Activated naive CD4-positive, alpha-beta T cell treated with anti-CD3 and anti-CD28 coated beads, Interleukin-2, amount 10 ng/mL, durations not matched to agents 7 days and 5 days (primary cell): ENCODE data around the gene YEATS2.

Experiments used
- CTCF ChIA-PET: fragments of 350-600 bp; sonication (Branson Sonifier 250); formaldehyde crosslinking; loops from one replicate; lab custom pipeline; 2021; ENCODE audit warnings: antibody characterized with exemption; lab: Charles Lee
- DNase-seq: peaks from one replicate; pipeline ENCODE4 v3.0.0-alpha.2; 2020
- H3K27ac Mint-ChIP-seq: one replicate; pipeline ENCODE4 v1.8.0; 2021; ENCODE audit warnings: mild to moderate bottlenecking, moderate library complexity, mixed read lengths
- H3K27me3 Mint-ChIP-seq: one replicate; pipeline ENCODE4 v1.8.0; 2021; ENCODE audit warnings: mild to moderate bottlenecking, mixed read lengths
- H3K36me3 Mint-ChIP-seq: one replicate; pipeline ENCODE4 v1.8.0; 2021; ENCODE audit warnings: mixed read lengths
- H3K4me1 Mint-ChIP-seq: one replicate; pipeline ENCODE4 v1.8.0; 2021; ENCODE audit warnings: mixed read lengths
- H3K4me3 Mint-ChIP-seq: one replicate; pipeline ENCODE4 v1.8.0; 2021; ENCODE audit warnings: mild to moderate bottlenecking, moderate library complexity, mixed read lengths
- H3K9me3 Mint-ChIP-seq: one replicate; pipeline ENCODE4 v1.8.0; 2021; ENCODE audit warnings: mixed read lengths

Gene YEATS2

GRCh38 chr3:183829466-183829865 is 131.9 kb downstream of the YEATS2 start:
- Mint-ChIP-seq H3K36me3 (peaks cover 4% of the 10 kb centered on the region), H3K4me1 (peaks cover 6% of the 10 kb centered on the region), H3K4me3 (no peak overlapping the region), H3K27me3 (peaks cover 11% of the 10 kb centered on the region), H3K9me3 (no peaks in the 10 kb centered on the region), H3K27ac (no peak overlapping the region)
- no peak for DNase-seq
- CTCF ChIA-PET = no interaction called here

- peaks cover 4% of the 10 kb centered on the region for H3K36me3 Mint-ChIP-seq
- CTCF ChIA-PET = no interaction called here
- no peak overlapping the region for H3K4me3 Mint-ChIP-seq
- no peak overlapping the region for H3K27ac Mint-ChIP-seq
- peaks cover 8% of the 10 kb centered on the region for H3K27me3 Mint-ChIP-seq
- H3K9me3 Mint-ChIP-seq = no peaks in the 10 kb centered on the region
- peaks cover 5% of the 10 kb centered on the region for H3K4me1 Mint-ChIP-seq
- no peak for DNase-seq
Measured at GRCh38 chr3:183830187-183830586, 132.6 kb downstream of the YEATS2 start.

- Mint-ChIP-seq H3K4me1 (no peaks in the 10 kb centered on the region), H3K36me3 (peaks cover 7% of the 10 kb centered on the region), H3K27ac (no peak overlapping the region), H3K9me3 (no peaks in the 10 kb centered on the region), H3K27me3 (no peaks in the 10 kb centered on the region), H3K4me3 (no peak overlapping the region)
- CTCF ChIA-PET = interaction anchor here (0.8 kb wide), 1 partner anchor 29 kb away, joined by 3 read pairs; no protein-coding TSS in a partner anchor
- DNase-seq = no peak
Measured at GRCh38 chr3:183833516-183833915, 135.9 kb downstream of the YEATS2 start.

GRCh38 chr3:183837390-183837789 is 139.8 kb downstream of the YEATS2 start:
- H3K4me3 Mint-ChIP-seq = no peak overlapping the region
- H3K9me3 Mint-ChIP-seq = no peaks in the 10 kb centered on the region
- no peaks in the 10 kb centered on the region for H3K4me1 Mint-ChIP-seq
- no peaks in the 10 kb centered on the region for H3K27me3 Mint-ChIP-seq
- H3K27ac Mint-ChIP-seq = no peak overlapping the region
- peaks cover 31% of the 10 kb centered on the region for H3K36me3 Mint-ChIP-seq
- CTCF ChIA-PET = no interaction called here
- DNase-seq = no peak

- no peak for DNase-seq
- Mint-ChIP-seq H3K9me3 (no peaks in the 10 kb centered on the region), H3K27me3 (no peaks in the 10 kb centered on the region), H3K27ac (no peak overlapping the region), H3K36me3 (peaks cover 28% of the 10 kb centered on the region), H3K4me3 (no peak overlapping the region), H3K4me1 (no peaks in the 10 kb centered on the region)
- CTCF ChIA-PET = no interaction called here
Measured at GRCh38 chr3:183837894-183838293, 140.3 kb downstream of the YEATS2 start.

- DNase-seq = no peak
- H3K27ac Mint-ChIP-seq = no peak overlapping the region
- no peaks in the 10 kb centered on the region for H3K27me3 Mint-ChIP-seq
- no peaks in the 10 kb centered on the region for H3K4me1 Mint-ChIP-seq
- H3K36me3 Mint-ChIP-seq = peaks cover 32% of the 10 kb centered on the region
- CTCF ChIA-PET = no interaction called here
- no peak overlapping the region for H3K4me3 Mint-ChIP-seq
- no peaks in the 10 kb centered on the region for H3K9me3 Mint-ChIP-seq
Measured at GRCh38 chr3:183839751-183840150, 142.2 kb downstream of the YEATS2 start.

DNA sequence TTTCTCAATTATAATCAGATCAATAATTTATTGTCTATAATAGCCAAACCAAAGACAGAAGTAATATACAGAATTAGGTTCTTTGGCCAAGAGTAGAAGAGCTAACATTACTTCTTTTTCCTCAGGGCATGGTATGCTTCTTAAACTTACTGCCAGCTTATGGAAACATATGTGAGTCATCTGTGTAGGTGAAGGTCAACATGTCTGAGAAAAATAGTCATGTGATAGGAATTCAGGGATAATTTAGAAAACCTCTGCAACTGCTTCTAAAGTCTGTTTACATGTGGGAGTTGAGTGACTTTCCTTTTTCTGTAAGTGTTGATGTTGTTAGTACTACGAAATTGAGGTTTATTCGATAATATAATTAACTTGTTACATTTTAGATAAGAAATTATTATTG is 147.0 kb downstream of the YEATS2 start:
- no peaks in the 10 kb centered on the region for H3K4me1 Mint-ChIP-seq
- H3K27me3 Mint-ChIP-seq = no peaks in the 10 kb centered on the region
- H3K4me3 Mint-ChIP-seq = no peak overlapping the region
- CTCF ChIA-PET = no interaction called here
- H3K9me3 Mint-ChIP-seq = no peaks in the 10 kb centered on the region
- no peak for DNase-seq
- peaks cover 39% of the 10 kb centered on the region for H3K36me3 Mint-ChIP-seq
- no peak overlapping the region for H3K27ac Mint-ChIP-seq

DNA sequence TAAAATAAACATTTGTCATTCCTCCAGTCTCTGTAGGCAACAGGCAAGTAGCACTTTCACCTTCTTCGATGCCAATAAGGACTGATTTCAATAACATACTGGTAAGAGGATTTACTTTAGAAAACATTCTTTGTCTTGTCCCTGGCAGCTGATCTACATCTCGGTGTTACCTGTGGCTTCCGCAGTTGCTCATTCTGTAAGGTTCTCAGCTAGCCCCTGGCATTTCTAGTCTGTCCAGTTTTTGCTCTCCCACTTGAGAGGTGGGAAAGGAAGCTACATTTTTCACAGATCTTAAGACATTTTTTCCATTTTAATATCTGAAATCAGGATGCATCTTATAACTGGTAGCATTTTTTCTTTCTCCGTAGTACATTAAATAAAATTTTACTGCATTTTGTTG is 147.5 kb downstream of the YEATS2 start:
- Mint-ChIP-seq H3K4me3 (no peak overlapping the region), H3K27ac (no peak overlapping the region), H3K4me1 (no peaks in the 10 kb centered on the region), H3K9me3 (no peaks in the 10 kb centered on the region), H3K27me3 (no peaks in the 10 kb centered on the region), H3K36me3 (peaks cover 35% of the 10 kb centered on the region)
- no peak for DNase-seq
- CTCF ChIA-PET = no interaction called here

GRCh38 chr3:183845608-183846288 is 148.2 kb downstream of the YEATS2 start:
- CTCF ChIA-PET = no interaction called here
- no peak overlapping the region for H3K4me3 Mint-ChIP-seq
- no peaks in the 10 kb centered on the region for H3K4me1 Mint-ChIP-seq
- H3K9me3 Mint-ChIP-seq = no peaks in the 10 kb centered on the region
- H3K27me3 Mint-ChIP-seq = no peaks in the 10 kb centered on the region
- peaks cover 36% of the 10 kb centered on the region for H3K36me3 Mint-ChIP-seq
- no peak overlapping the region for H3K27ac Mint-ChIP-seq
- no peak for DNase-seq

DNA sequence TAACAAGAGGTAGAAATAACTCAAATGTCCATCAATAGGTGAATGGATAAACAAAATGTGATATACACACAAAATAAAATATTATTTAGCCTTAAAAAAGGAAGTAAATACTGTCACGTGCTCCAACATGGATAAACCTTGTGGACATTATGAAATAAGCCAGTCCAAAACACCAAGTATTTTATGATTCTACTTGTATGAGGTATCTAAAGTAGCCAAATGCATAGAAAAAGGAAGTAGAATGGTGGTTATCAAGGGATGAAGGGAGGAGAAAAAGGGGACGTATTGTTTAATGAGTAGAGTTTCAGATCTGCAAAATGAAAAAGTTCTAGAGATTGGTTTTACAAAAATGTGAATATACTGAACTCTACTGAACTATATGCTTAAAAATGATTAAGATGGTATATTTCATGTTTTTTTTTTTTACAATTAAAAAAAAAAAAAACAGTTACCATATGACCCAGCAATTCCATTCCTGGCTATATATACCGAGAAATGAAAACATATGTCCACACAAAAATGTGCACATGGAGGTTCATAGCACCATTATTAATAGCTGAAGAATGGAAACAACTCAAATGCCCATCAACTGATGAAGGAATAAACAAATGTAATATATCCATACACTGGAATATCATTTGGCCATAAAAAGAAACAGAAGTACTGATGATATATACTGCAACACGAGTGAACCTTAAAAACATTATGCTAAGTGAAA is 156.9 kb downstream of the YEATS2 start:
- Mint-ChIP-seq H3K4me1 (no peaks in the 10 kb centered on the region), H3K4me3 (no peak overlapping the region), H3K27ac (no peak overlapping the region), H3K36me3 (peaks cover 40% of the 10 kb centered on the region), H3K27me3 (no peaks in the 10 kb centered on the region), H3K9me3 (no peaks in the 10 kb centered on the region)
- CTCF ChIA-PET = no interaction called here
- no peak for DNase-seq

- no peaks in the 10 kb centered on the region for H3K27me3 Mint-ChIP-seq
- no peak overlapping the region for H3K4me3 Mint-ChIP-seq
- CTCF ChIA-PET = no interaction called here
- no peaks in the 10 kb centered on the region for H3K9me3 Mint-ChIP-seq
- no peaks in the 10 kb centered on the region for H3K4me1 Mint-ChIP-seq
- H3K27ac Mint-ChIP-seq = no peak overlapping the region
- peaks cover 51% of the 10 kb centered on the region for H3K36me3 Mint-ChIP-seq
- DNase-seq = no peak
Measured at GRCh38 chr3:183857863-183858262, 160.3 kb downstream of the YEATS2 start.
